Measurements from ENCODE around the gene CYP26B1.

The CYP26B1 gene

DNA sequence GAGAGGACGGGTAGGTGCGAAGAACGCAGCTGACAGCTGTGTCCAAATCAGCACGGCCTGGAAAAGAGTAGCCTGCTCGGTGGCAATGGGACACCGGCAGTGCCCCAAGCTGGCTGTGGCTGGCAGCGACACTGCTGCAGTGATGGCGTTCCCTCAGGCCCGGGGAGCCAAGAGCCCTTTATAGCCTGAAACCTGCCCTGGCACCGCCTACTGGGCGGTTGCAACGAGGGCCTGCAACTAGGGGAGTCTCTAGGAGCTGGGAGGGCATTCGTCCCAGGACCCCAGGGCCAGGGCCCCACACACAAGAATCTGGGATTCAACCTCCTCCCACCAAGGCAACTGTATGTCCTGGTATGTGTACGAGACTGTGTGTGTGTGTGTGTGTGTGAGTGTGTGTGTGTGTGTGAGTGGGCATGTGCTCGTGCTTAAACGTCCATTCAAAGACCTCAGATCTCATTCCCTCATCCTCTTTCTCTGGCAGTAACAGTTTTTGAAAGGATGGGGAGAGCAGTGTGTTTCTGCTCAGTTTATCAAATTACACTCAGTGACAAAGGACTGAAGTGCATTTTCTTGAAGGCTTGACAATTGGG lies 6.8 kb upstream of the CYP26B1 start:
- DNase-seq = no peak

- no peak for DNase-seq
Observed at GRCh38 chr2:72153924-72154323, 6.3 kb upstream of the CYP26B1 start.

DNA sequence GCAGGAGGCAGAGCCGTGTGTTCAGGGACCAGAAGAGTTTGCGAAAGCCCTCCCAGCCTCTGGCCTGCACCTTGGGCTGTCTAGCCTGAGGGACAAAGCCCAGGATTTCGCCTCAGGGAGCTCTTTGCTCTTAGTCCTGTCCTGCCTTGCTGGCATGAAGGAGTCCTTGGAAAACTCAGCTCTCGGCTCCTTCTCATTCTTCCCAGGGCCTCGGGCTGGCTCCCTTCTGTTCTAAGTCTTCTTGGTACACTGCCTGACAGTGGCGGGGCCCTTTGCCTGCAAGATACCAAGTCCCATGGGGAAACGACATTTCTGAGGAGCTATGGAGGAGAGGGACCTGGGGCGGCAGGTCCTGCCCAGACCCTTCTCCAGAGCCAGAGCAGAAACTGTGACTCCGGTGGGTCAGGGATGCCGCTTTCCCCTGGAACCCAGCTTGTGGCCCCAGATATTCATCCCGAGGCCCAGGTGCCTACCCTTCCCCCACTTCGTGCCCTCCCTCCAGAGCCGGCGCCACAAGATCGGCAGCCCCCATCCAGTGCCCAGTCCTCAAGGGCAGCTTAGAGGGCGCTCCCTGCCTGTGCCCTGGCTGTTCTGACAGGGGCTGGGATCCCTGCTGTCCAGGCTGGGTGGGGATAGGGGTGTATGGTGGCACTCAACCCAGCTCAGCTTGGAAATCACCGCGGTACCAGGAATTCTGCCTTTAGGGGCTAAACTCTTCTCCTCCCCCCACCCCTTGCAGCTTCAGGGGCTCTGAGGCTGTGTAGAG lies 5.5 kb upstream of the CYP26B1 start:
- DNase-seq = no peak

DNA sequence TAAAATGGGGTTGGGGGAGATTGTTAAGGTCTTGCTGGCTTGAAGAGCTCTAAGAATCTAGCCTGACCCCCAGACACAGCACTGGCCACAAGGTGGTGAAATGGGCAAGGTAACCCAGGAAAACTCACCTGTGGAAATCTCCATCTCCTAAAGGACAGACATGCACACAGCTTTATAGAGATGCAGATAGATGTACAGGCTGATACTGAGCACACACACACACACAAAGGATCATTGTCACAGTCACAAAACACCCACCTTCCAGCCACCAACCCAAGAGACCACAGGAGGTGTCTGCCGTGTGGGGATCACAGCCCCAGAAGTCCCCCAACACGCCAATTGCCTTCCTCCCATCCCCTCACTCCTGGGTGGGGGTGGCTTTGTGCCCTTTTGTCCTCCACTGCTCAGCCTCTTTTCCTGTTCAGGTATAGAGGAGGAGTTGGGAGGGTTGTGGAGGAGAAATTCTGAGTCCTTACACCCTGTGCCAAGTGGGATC lies 3.2 kb upstream of the CYP26B1 start:
- DNase-seq = no peak

GRCh38 chr2:72150157-72150860 lies 2.6 kb upstream of the CYP26B1 start:
- DNase-seq = peak in 3 of 5 experiments; percentile 25 to 53 (median 36)

- DNase-seq = no peak
Observed at GRCh38 chr2:72149556-72150156, 2.0 kb upstream of the CYP26B1 start.

- peak in 1 of 5 experiments; percentile 66 for DNase-seq
Observed at GRCh38 chr2:72148837-72149555, 1.3 kb upstream of the CYP26B1 start.

DNA sequence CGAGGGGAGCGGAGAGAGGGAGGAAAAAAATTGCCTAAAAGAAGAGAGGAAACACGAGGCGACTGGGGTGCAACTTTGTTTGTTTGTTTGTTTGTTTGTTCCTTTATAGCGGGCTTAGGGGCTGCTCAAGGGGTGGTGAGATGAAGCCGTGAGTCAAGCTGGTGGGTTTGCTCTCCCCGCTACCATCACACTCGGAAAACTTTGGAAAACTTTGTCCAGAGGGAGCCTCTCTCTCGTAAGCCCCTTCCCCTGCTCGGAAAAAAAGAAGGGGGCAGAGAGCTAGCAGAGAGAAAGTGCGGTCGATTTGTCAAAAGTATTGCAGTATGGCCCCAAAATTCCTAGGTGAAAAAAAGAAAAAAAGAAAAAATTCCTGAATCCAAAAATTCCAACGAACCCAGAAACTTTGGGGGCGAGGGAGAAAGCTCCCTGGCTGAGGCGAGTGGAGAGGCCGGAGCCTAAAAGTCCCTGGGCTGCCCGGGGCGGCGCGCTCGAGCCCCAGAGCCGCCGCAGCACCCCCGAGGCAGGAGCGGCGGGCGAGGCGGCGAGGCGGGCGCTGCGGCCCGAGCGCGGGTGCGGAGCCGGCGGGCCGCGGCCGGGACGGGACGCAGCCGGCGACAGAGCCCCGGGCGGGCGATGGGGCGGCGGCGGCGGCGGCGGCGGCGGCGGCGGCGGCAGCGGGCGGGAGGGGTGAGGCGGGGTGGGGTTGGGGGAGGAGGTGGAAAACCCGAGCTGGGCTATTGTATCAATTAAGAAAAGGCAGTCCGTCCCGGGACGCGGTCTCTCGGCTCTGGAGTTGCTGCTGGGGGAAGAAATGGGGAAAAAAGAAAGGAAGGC lies 558 bp upstream of the CYP26B1 start:
- DNase-seq = no peak

- DNase-seq = no peak
Observed at GRCh38 chr2:72146347-72147302, 1.0 kb downstream of the CYP26B1 start.

GRCh38 chr2:72145658-72146329 lies 1.9 kb downstream of the CYP26B1 start:
- no peak for DNase-seq

DNA sequence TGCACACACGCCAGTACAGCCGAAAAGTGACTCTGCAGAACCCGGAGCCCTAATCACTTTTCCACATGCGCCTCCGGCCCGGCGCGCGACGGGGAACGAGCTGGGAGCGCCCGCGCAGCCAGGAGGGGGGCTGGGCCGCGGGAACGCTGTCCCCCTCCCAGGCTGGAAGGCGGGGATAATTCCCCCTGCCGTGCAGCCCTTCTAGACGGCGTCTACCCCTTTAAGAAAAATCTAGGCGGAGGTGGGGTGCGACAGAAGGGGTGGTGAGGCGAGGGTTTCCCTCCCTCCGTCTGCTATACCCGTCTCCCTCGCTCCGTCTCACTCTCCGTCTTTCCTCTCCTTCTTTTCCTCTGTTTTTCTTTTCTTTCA lies 2.4 kb downstream of the CYP26B1 start:
- DNase-seq = no peak

DNA sequence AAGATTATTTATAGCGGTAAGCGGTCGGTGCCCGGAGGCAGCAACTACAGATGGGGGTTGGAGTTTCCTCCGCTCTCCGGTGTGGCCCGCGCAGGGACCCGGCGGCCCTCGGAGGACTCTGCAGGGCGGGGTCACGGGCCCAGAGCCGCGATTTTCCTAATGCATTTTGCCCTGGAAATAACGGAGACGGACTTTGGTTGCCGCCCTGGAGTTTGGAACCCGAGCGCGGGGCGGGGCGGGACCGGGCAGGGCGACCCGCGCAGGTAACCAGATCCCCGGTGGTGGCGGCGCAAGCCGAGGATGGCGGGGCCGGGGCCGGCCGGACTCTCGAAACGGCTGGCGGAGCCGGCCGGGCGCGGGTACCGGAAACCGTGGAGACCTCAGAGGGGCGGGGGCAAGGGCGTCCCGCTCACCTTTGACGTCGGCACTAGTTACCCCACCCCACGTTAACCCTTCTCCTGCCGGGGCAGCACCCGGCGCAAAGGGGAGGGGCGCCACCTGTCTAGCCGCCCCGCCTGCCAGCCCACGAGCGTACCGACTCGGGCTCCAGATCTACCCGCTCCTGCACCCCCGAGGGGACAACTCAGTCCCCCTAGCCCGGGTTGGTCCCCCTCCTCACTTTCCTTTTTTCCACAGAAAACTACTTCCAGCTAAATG lies 2.9 kb downstream of the CYP26B1 start:
- DNase-seq = no peak

GRCh38 chr2:72144274-72144631 lies 3.4 kb downstream of the CYP26B1 start:
- DNase-seq = no peak

- DNase-seq = no peak
Observed at GRCh38 chr2:72143441-72144273, 4.0 kb downstream of the CYP26B1 start.

DNA sequence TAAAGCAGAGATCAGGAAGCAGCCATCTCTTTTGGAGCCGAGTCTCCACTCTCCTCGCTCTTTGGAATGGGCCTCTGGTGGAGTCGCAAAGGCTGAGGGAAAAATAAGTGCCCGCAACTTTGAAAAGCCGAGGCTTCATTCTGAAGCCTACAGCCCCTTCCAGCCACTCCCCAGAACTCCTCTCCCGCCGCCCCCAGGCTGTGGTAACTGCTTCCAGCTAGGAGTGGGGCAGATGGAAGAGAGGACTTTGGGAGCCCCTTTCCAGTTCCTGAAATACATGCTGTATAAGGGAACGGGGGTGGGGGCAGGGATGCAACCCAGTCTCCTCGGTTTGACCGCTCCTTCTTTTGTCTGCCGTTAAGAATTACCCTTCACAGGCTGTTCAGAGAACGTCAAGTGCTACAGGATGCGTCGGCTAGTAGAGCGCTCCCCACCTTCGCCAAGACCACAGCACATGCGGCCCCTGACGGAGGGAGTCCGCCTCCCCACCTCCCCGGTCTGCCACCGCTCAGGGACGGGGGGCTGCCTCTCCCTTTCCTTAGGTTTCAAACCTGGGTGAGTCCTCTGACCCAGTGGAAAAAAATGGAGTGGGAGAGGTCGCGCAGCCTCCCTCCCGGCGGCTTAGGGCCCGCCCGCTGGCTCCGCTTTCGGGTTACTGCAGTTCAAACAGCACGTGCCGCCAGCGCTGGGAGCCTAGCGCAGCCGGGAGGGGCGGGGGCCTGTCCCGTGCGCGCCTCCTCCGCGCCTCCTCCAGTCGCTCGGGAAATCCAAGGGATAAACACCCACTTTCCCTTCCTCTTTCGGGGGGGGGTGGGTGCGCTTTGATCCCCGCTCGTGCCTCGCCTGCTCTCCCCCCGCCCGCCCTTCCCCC lies 4.9 kb downstream of the CYP26B1 start:
- DNase-seq = no peak

- DNase-seq = no peak
Observed at GRCh38 chr2:72141881-72142451, 5.7 kb downstream of the CYP26B1 start.

DNA sequence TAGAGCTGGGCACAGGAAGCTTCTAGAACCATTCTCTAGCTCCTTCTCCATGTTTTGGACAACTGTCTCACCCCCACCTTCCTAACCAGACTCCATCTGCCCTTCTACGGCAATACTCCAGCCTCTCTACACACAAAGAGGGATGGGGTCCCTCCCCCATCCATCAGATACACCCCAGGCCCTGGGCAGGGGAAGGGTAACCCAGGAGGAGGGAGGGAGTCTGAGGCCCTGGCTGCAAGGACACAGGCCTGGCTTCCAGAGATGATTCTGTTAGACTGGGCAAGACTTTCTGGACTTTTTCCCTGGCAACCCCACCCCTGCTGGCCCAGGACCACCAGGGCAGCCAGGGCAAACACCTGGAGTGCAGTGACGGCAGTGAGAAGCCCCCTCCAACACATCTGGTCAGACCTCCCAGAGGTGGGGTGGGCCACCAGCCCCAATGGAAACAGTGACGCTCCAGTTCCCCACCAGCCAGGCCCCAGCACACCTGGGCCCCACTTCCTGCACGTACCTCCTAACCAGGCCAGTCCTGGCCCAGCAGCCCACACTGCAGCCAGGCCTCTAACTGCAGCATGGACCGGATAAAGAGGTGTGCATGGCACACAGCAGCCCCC lies 6.5 kb downstream of the CYP26B1 start:
- DNase-seq = no peak
